IMR-90 (cell line): ENCODE measurements around the gene TGM2. TPM values are rescaled to one million over a fixed set of nuclear protein-coding genes. Genes with fewer than 3 reads are reported as not detected.

Experiments
- ATAC-seq: fragments of 200-7000 bp; cut with Tn5 transposase; 2 replicates; pipeline ENCODE4 v1.9.1; 2020; ENCODE audit warnings: low read depth, mild to moderate bottlenecking, moderate library complexity
- BruUV-seq: library from RNA; stranded (reverse); fragments of 400-500 nt; replicated peaks from 2 replicates; lab custom pipeline; 2021; lab: Mats Ljungman, UMichigan
- CTCF ChIA-PET: fragments of 300-600 bp; formaldehyde crosslinking; extraction: SDS; loops from one replicate; lab custom pipeline; 2021; ENCODE audit warnings: antibody characterized with exemption; lab: Yijun Ruan, JAX
- POLR2A ChIA-PET: fragments of 300-600 bp; sonication (Branson Sonifier 250); formaldehyde crosslinking; loops from one replicate; lab custom pipeline; 2022; ENCODE audit warnings: antibody characterized with exemption; ENCODE audit not compliant: unreplicated experiment; lab: Charles Lee
- DNase-seq: peaks from one replicate; pipeline ENCODE4 v3.0.0; 2013
- H2AFZ ChIP-seq: replicated peaks from 2 replicates; pipeline ENCODE3; 2013; ENCODE audit warnings: low read length, mild to moderate bottlenecking; ENCODE audit not compliant: poor library complexity
- H2AK5ac ChIP-seq: 2 replicates; pipeline ENCODE4 v1.6.1; 2013; ENCODE audit warnings: low read depth, low read length, inconsistent platforms
- H2AK9ac ChIP-seq: replicated peaks from 2 replicates; pipeline ENCODE3; 2013; ENCODE audit warnings: mild to moderate bottlenecking, low read depth, low read length, moderate library complexity; ENCODE audit not compliant: poor library complexity
- H2BK120ac ChIP-seq: 2 replicates; pipeline ENCODE4 v1.6.1; 2013; ENCODE audit warnings: low read depth, low read length, inconsistent platforms
- H2BK15ac ChIP-seq: 3 replicates; pipeline ENCODE4 v1.6.1; 2013; ENCODE audit warnings: low read depth, low read length, inconsistent platforms
- H2BK20ac ChIP-seq: 2 replicates; pipeline ENCODE4 v1.6.1; 2013; ENCODE audit warnings: low read depth, mild to moderate bottlenecking, inconsistent platforms, low read length, moderate library complexity
- H2BK5ac ChIP-seq: 2 replicates; pipeline ENCODE4 v1.6.1; 2013; ENCODE audit warnings: mild to moderate bottlenecking, low read depth, low read length, inconsistent platforms; ENCODE audit not compliant: poor library complexity, severe bottlenecking
- H3K14ac ChIP-seq: replicated peaks from 2 replicates; pipeline ENCODE4 v1.6.1; 2013; ENCODE audit warnings: low read depth, low read length, inconsistent platforms
- H3K18ac ChIP-seq: 2 replicates; pipeline ENCODE4 v1.6.1; 2013; ENCODE audit warnings: low read depth, low read length, control low read depth
- H3K23ac ChIP-seq: 2 replicates; pipeline ENCODE4 v1.6.1; 2013; ENCODE audit warnings: low read depth, low read length, inconsistent platforms
- H3K27ac ChIP-seq: 2 replicates; pipeline ENCODE4 v1.5.1; 2013; ENCODE audit warnings: mild to moderate bottlenecking, control low read depth, low read length; ENCODE audit not compliant: insufficient read depth
- H3K27me3 ChIP-seq: 2 replicates; pipeline ENCODE4 v1.6.1; 2013; ENCODE audit warnings: low read length; ENCODE audit not compliant: control insufficient read depth, insufficient read depth
- H3K36me3 ChIP-seq: 2 replicates; pipeline ENCODE4 v1.6.1; 2013; ENCODE audit warnings: low read length, mixed read lengths; ENCODE audit not compliant: control insufficient read depth, insufficient read depth
- H3K4ac ChIP-seq: 2 replicates; pipeline ENCODE4 v1.6.1; 2013; ENCODE audit warnings: low read depth, low read length, inconsistent platforms
- H3K4me1 ChIP-seq: 2 replicates; pipeline ENCODE4 v1.6.1; 2013; ENCODE audit warnings: low read length, mixed read lengths; ENCODE audit not compliant: control insufficient read depth, insufficient read depth
- H3K4me2 ChIP-seq: 2 replicates; pipeline ENCODE4 v1.6.1; 2013; ENCODE audit warnings: low read depth, mild to moderate bottlenecking, control low read depth, low read length, moderate library complexity
- H3K4me3 ChIP-seq: 2 replicates; pipeline ENCODE4 v1.5.1; 2013; ENCODE audit warnings: low read depth, mild to moderate bottlenecking, control low read depth, low read length, moderate library complexity; ENCODE audit not compliant: insufficient read depth
- H3K56ac ChIP-seq: 2 replicates; pipeline ENCODE4 v1.6.1; 2013; ENCODE audit warnings: low read length, inconsistent platforms; ENCODE audit not compliant: insufficient read depth; ENCODE audit errors: extremely low read depth
- H3K79me1 ChIP-seq, 2 experiments: 2 replicates each; pipeline ENCODE4 v1.6.1; 2013; ENCODE audit warnings: low read length in 2 of 2, inconsistent platforms in 1 of 2, low read depth in 1 of 2
- H3K9ac ChIP-seq: 2 replicates; pipeline ENCODE4 v1.6.1; 2013; ENCODE audit warnings: low read depth, low read length, control low read depth
- H3K9me1 ChIP-seq: 2 replicates; pipeline ENCODE4 v1.6.1; 2013; ENCODE audit warnings: low read length, inconsistent platforms; ENCODE audit not compliant: insufficient read depth
- H3K9me3 ChIP-seq: 2 replicates; pipeline ENCODE4 v1.6.1; 2013; ENCODE audit warnings: low read length; ENCODE audit not compliant: control insufficient read depth, insufficient read depth
- H4K20me1 ChIP-seq: 2 replicates; pipeline ENCODE4 v1.6.1; 2013; ENCODE audit warnings: low read length, inconsistent platforms; ENCODE audit not compliant: insufficient read depth
- H4K5ac ChIP-seq: 2 replicates; pipeline ENCODE4 v1.6.1; 2013; ENCODE audit warnings: mild to moderate bottlenecking, low read depth, low read length, control low read depth
- H4K8ac ChIP-seq, 2 experiments: 2 replicates each; pipeline ENCODE4 v1.6.1; 2013; ENCODE audit warnings: low read depth in 2 of 2, low read length in 2 of 2, control low read depth in 1 of 2, inconsistent platforms in 1 of 2
- H4K91ac ChIP-seq: 2 replicates; pipeline ENCODE4 v1.6.1; 2013; ENCODE audit warnings: low read depth, low read length, inconsistent platforms; ENCODE audit not compliant: insufficient read depth
- FOS ChIP-seq: fragments of 150-350 bp; IDR thresholded peaks from 2 replicates; pipeline ENCODE4 v1.6.1; 2016; ENCODE audit warnings: low read depth, low read length
- RFX5 ChIP-seq: IDR thresholded peaks from 2 replicates; pipeline ENCODE4 v1.8.0; 2012; ENCODE audit warnings: low read depth, mild to moderate bottlenecking, low read length, moderate library complexity
- USF2 ChIP-seq: fragments of 150-350 bp; IDR thresholded peaks from 2 replicates; pipeline ENCODE4 v1.6.1; 2017; ENCODE audit warnings: mild to moderate bottlenecking, antibody characterized with exemption, low read length, low read depth
- WGBS, 2 experiments: methylation state at CpG; one replicate each; pipeline versions ENCODE4 v1.1.5 to v1.1.7; 2013; ENCODE audit warnings: missing lambda C conversion rate in 2 of 2; ENCODE audit not compliant: insufficient read length in 1 of 2; ENCODE audit errors: extremely low coverage in 2 of 2; 5-methylcytosine and 5-hydroxymethylcytosine counted together
- dilution Hi-C: fragments of 300-500 bp; cut with HindIII; formaldehyde crosslinking; loops from one replicate; pipeline ENCODE4 v1.14.3; 2018; ENCODE audit warnings: low sequenced_read_pairs; ENCODE audit not compliant: unreplicated experiment
- in situ Hi-C: fragments of 300-500 bp; cut with MboI; formaldehyde crosslinking; loops from 3 replicates; pipeline ENCODE4 v1.14.3; 2019; ENCODE audit warnings: low sequenced_read_pairs, inconsistent platforms, mixed read lengths
- intact Hi-C: fragments of 100-400 bp; cut with micrococcal nuclease; formaldehyde crosslinking; loops from 2 replicates; pipeline ENCODE4 v1.10.0; 2022
- polyA plus RNA-seq, 3 experiments: library from polyadenylated mRNA; depleted of rRNA; stranded (reverse); fragments of >200 nt; gene quantifications; 2 replicates each; pipeline ENCODE4 v1.2.3, GENCODE V29; 2012; ENCODE audit warnings: low replicate concordance in 1 of 3
- total RNA-seq: library from RNA; depleted of rRNA; stranded (reverse); fragments of >200 nt; gene quantifications from 2 replicates; pipeline ENCODE4 v1.2.3, GENCODE V29; 2012

The TGM2 gene
- total and polyA plus RNA-seq, 2 of the 4 experiments (the other 2 are of a cell fraction), result 239 to 268 TPM

GRCh38 chr20:38198238-38198861 is 33.3 kb upstream of the TGM2 start:
- peak overlapping the region; percentile 74 for H4K5ac ChIP-seq
- no peak overlapping the region for H3K56ac ChIP-seq
- H3K27me3 ChIP-seq, result no peaks in the 10 kb centered on the region
- peak overlapping the region; percentile 0 for H3K27ac ChIP-seq
- CTCF ChIA-PET, result interaction anchor here (1.0 to 1.5 kb wide), 2 partner anchors 23 to 125 kb away, joined by 4 read pairs; no protein-coding TSS in a partner anchor
- H2AFZ ChIP-seq, result peak overlapping the region; percentile 15
- intact Hi-C loops (no loop called here), dilution Hi-C loops (no loop called here), in situ Hi-C loops (no loop called here)
- peaks cover 33% of the 10 kb centered on the region for H3K9me1 ChIP-seq
- 0 out of 2 replicates have a peak, but pooled peaks have one; percentile 6 for TF ChIP-seq FOS
- TF ChIP-seq USF2, result no peak
- TF ChIP-seq RFX5, result no peak
- H4K20me1 ChIP-seq, result no peaks in the 10 kb centered on the region
- no peak for ATAC-seq
- POLR2A ChIA-PET, result no interaction called here
- H3K4me3 ChIP-seq, result no peak overlapping the region
- peaks cover 34% of the 10 kb centered on the region for H3K4me1 ChIP-seq
- no peaks in the 10 kb centered on the region for H3K36me3 ChIP-seq
- no peak overlapping the region for H3K4me2 ChIP-seq
- no peaks in the 10 kb centered on the region for H3K79me1 ChIP-seq
- H3K9me3 ChIP-seq, result no peaks in the 10 kb centered on the region
- BruUV-seq, result no TSS peak
- H3K18ac ChIP-seq, result peak overlapping the region; percentile 66
- no peak overlapping the region for H2AK9ac ChIP-seq
- H2AK5ac ChIP-seq, result peak overlapping the region; percentile 59; the same call in 1 of the 2 replicates
- H4K91ac ChIP-seq, result peak overlapping the region; percentile 75
- peak overlapping the region; percentile 55 for H3K4ac ChIP-seq
- peak overlapping the region; percentile 88 for H2BK20ac ChIP-seq
- H2BK120ac ChIP-seq, result peak overlapping the region; percentile 58
- DNase-seq, result peak; percentile 73
- peak overlapping the region; percentile 16; the same call in 1 of the 3 replicates for H2BK15ac ChIP-seq
- 61% methylated on average over 4 of the region's 8 CpGs; no CpG with 5 or more reads in 1 of the 2 experiments for WGBS, 2 experiments
- peak overlapping the region; percentile 39 to 41; a peak in 3 of 4 replicates for H4K8ac ChIP-seq
- H3K14ac ChIP-seq, result peak overlapping the region; percentile 54
- H3K9ac ChIP-seq, result no peak overlapping the region
- peak overlapping the region; percentile 29 for H2BK5ac ChIP-seq
- peak overlapping the region; percentile 41; the same call in 1 of the 2 replicates for H3K23ac ChIP-seq
